HepG2 (cell line): ENCODE measurements around the gene ATG5. TPM values are rescaled to one million over a fixed set of nuclear protein-coding genes. Genes with fewer than 3 reads are reported as not detected.
A peak's percentile ranks its signal among the peaks of the same experiment; 100 is the strongest.

Source experiments
- HNRNPUL1 ChIP-seq: fragments of 200-400 bp; formaldehyde crosslinking; IDR thresholded peaks from 2 replicates; pipeline ENCODE4 v1.6.1; 2017; ENCODE audit warnings: low read depth, mild to moderate bottlenecking, low read length, moderate library complexity
- JUNB ChIP-seq: sonication (generic); formaldehyde crosslinking; IDR thresholded peaks from 2 replicates; pipeline ENCODE4 v1.8.0; 2022; ENCODE audit warnings: missing genetic modification reagents, mild to moderate bottlenecking, borderline replicate concordance
- MXD1 ChIP-seq: sonication (generic); formaldehyde crosslinking; IDR thresholded peaks from 2 replicates; pipeline ENCODE4 v1.4.0; 2020; ENCODE audit warnings: mild to moderate bottlenecking, missing genetic modification reagents
- NR3C1 ChIP-seq: sonication (generic); formaldehyde crosslinking; IDR thresholded peaks from 2 replicates; pipeline ENCODE4 v1.4.0; 2020; ENCODE audit warnings: missing genetic modification reagents
- POLR2G ChIP-seq: fragments of 200-400 bp; formaldehyde crosslinking; IDR thresholded peaks from 2 replicates; pipeline ENCODE4 v1.6.1; 2018; ENCODE audit warnings: mild to moderate bottlenecking, low read depth, low read length, moderate library complexity
- TAF1 ChIP-seq: sonication (generic); formaldehyde crosslinking; IDR thresholded peaks from 2 replicates; pipeline ENCODE4 v1.4.0; 2020; ENCODE audit warnings: missing genetic modification reagents
- ZBTB8A ChIP-seq: sonication (generic); formaldehyde crosslinking; IDR thresholded peaks from 2 replicates; pipeline ENCODE4 v1.4.0; 2020; ENCODE audit warnings: mild to moderate bottlenecking, low read depth, missing genetic modification reagents, borderline replicate concordance
- ZNF562 ChIP-seq: sonication (generic); formaldehyde crosslinking; IDR thresholded peaks from 2 replicates; pipeline ENCODE4 v1.8.0; 2022; ENCODE audit warnings: missing genetic modification reagents, borderline replicate concordance
- ZNF878 ChIP-seq: sonication (generic); formaldehyde crosslinking; IDR thresholded peaks from 2 replicates; pipeline ENCODE4 v1.8.1; 2023; ENCODE audit warnings: mild to moderate bottlenecking, missing genetic modification reagents, moderate library complexity
- polyA plus RNA-seq, 8 experiments: library from polyadenylated mRNA; depleted of rRNA in 3 of 8; stranded (reverse) in 7 of 8; unstranded in 1 of 8; fragments of >200 nt; fragmentation: Illumina TruSeq in 4 of 8; extraction: Trizol in 4 of 8; gene quantifications; 2 replicates each; pipeline versions ENCODE4 v1.2.1 to v1.2.3, GENCODE V29; 2011 to 2016; ENCODE audit warnings: low read depth in 4 of 8, missing spikeins in 1 of 8, mixed read lengths in 1 of 8; ENCODE audit not compliant: insufficient read depth in 1 of 8
- total RNA-seq, 5 experiments: library from RNA; depleted of rRNA; stranded (reverse); fragments of >200 nt; fragmentation: Illumina TruSeq; extraction: Trizol; gene quantifications; 2 replicates each; pipeline ENCODE4 v1.2.3, GENCODE V29; 2016; ENCODE audit warnings: low read depth in 1 of 5
- TF ChIP-seq, protein P1 (sequence below): sonication (generic); formaldehyde crosslinking; IDR thresholded peaks from 2 replicates; pipeline ENCODE4 v1.4.0; 2020; ENCODE audit warnings: mild to moderate bottlenecking, low read depth, missing genetic modification reagents
- TF ChIP-seq, protein P2 (sequence below): conservative IDR thresholded peaks from 2 replicates; pipeline ENCODE4 v1.6.1; 2018; ENCODE audit warnings: missing genetic modification reagents
- TF ChIP-seq, protein P3 (sequence below): sonication (generic); formaldehyde crosslinking; IDR thresholded peaks from 2 replicates; pipeline ENCODE4 v1.4.0; 2020; ENCODE audit warnings: mild to moderate bottlenecking, missing genetic modification reagents
- TF ChIP-seq, protein P4 (sequence below): sonication (generic); formaldehyde crosslinking; IDR thresholded peaks from 2 replicates; pipeline ENCODE4 v1.5.0; 2020; ENCODE audit warnings: missing genetic modification reagents, mild to moderate bottlenecking, borderline replicate concordance
- TF ChIP-seq, protein P5 (sequence below): sonication (generic); formaldehyde crosslinking; IDR thresholded peaks from 2 replicates; pipeline ENCODE4 v1.4.0; 2020; ENCODE audit warnings: missing genetic modification reagents, low read depth, mild to moderate bottlenecking, borderline replicate concordance
- TF ChIP-seq, protein P6 (sequence below): sonication (generic); formaldehyde crosslinking; IDR thresholded peaks from 2 replicates; pipeline ENCODE4 v1.5.0; 2020; ENCODE audit warnings: mild to moderate bottlenecking, missing genetic modification reagents

ATG5 gene
- total and polyA plus RNA-seq, 2 of the 13 experiments (the other 11 are each of a cell fraction or from before 2014, with no cell fraction given), result 21.3 to 48.0 TPM

DNA sequence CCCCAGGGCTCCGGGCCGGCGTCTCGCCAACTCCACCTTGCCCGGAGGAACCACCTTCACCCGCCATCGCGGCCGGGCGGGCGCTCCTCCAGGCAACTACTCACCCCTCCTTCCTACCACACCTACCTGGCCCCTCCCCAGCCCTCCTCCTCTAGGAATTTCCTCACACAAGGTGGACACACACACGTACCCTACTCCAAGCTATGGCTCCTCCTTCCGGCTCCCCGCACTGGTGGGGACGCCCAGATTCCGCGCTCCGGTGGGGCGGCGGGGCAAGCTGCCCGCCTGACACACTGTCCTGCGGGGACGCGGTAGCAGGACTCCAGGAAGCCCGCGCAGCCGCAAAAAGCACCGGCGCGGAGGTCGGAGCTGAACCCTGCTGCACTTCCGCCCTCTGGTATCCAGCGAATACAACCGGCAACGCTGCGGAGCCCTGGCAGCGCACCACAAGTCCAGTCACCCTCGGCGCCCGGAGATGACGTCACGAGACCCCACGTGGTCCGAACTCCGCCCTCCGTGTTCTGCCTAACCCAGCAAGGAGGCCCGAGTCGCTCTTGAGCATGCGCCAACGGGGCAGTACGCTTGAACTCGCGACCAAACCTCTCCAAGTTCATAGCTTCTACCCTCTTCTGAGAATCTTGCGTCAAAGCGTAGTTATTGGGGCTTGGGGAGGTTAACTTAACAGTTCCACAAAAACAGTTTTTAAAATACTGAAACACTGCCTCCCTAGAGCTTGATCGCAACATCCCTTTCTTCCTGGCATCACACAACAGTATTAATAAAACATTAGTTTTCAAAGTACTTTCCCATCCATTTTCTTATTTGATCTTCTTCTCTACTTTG, at the start of gene ATG5 (continued):
- TF ChIP-seq, protein P1, sequence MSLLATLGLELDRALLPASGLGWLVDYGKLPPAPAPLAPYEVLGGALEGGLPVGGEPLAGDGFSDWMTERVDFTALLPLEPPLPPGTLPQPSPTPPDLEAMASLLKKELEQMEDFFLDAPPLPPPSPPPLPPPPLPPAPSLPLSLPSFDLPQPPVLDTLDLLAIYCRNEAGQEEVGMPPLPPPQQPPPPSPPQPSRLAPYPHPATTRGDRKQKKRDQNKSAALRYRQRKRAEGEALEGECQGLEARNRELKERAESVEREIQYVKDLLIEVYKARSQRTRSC (CRISPR knock-in tag), result no peak
- no peak for TF ChIP-seq ZBTB8A (CRISPR knock-in tag)
- TF ChIP-seq, protein P2, sequence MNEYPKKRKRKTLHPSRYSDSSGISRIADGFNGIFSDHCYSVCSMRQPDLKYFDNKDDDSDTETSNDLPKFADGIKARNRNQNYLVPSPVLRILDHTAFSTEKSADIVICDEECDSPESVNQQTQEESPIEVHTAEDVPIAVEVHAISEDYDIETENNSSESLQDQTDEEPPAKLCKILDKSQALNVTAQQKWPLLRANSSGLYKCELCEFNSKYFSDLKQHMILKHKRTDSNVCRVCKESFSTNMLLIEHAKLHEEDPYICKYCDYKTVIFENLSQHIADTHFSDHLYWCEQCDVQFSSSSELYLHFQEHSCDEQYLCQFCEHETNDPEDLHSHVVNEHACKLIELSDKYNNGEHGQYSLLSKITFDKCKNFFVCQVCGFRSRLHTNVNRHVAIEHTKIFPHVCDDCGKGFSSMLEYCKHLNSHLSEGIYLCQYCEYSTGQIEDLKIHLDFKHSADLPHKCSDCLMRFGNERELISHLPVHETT (CRISPR knock-in tag), result peak; percentile 97; the same call in 1 of the 2 replicates
- TF ChIP-seq, protein P3, sequence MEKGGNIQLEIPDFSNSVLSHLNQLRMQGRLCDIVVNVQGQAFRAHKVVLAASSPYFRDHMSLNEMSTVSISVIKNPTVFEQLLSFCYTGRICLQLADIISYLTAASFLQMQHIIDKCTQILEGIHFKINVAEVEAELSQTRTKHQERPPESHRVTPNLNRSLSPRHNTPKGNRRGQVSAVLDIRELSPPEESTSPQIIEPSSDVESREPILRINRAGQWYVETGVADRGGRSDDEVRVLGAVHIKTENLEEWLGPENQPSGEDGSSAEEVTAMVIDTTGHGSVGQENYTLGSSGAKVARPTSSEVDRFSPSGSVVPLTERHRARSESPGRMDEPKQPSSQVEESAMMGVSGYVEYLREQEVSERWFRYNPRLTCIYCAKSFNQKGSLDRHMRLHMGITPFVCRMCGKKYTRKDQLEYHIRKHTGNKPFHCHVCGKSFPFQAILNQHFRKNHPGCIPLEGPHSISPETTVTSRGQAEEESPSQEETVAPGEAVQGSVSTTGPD (CRISPR knock-in tag), result no peak
- TF ChIP-seq JUNB (CRISPR knock-in tag), result no peak
- peak; percentile 87 for TF ChIP-seq TAF1
- 0 out of 2 replicates have a peak, but pooled peaks have one; percentile 64 for TF ChIP-seq ZNF878 (CRISPR knock-in tag)
- no peak for TF ChIP-seq NR3C1 (CRISPR knock-in tag)
- TF ChIP-seq, protein P4, sequence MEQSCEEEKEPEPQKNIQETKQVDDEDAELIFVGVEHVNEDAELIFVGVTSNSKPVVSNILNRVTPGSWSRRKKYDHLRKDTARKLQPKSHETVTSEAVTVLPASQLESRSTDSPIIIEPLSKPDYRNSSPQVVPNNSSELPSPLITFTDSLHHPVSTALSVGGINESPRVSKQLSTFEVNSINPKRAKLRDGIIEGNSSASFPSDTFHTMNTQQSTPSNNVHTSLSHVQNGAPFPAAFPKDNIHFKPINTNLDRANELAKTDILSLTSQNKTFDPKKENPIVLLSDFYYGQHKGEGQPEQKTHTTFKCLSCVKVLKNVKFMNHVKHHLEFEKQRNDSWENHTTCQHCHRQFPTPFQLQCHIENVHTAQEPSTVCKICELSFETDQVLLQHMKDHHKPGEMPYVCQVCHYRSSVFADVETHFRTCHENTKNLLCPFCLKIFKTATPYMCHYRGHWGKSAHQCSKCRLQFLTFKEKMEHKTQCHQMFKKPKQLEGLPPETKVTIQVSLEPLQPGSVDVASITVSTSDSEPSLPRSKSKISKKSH (CRISPR knock-in tag), result peak; percentile 96
- TF ChIP-seq POLR2G, result peak; percentile 94
- no peak for TF ChIP-seq ZNF562 (CRISPR knock-in tag)
- TF ChIP-seq, protein P5, sequence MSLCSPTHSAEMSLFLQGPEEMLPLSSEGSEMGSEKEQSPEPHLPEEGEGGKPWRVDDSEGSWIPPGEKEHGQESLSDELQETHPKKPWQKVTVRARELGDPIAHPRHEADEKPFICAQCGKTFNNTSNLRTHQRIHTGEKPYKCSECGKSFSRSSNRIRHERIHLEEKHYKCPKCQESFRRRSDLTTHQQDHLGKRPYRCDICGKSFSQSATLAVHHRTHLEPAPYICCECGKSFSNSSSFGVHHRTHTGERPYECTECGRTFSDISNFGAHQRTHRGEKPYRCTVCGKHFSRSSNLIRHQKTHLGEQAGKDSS, result peak; percentile 97
- TF ChIP-seq MXD1, result peak; percentile 58
- TF ChIP-seq HNRNPUL1, result peak; percentile 72; the same call in 1 of the 2 replicates
- TF ChIP-seq, protein P6, sequence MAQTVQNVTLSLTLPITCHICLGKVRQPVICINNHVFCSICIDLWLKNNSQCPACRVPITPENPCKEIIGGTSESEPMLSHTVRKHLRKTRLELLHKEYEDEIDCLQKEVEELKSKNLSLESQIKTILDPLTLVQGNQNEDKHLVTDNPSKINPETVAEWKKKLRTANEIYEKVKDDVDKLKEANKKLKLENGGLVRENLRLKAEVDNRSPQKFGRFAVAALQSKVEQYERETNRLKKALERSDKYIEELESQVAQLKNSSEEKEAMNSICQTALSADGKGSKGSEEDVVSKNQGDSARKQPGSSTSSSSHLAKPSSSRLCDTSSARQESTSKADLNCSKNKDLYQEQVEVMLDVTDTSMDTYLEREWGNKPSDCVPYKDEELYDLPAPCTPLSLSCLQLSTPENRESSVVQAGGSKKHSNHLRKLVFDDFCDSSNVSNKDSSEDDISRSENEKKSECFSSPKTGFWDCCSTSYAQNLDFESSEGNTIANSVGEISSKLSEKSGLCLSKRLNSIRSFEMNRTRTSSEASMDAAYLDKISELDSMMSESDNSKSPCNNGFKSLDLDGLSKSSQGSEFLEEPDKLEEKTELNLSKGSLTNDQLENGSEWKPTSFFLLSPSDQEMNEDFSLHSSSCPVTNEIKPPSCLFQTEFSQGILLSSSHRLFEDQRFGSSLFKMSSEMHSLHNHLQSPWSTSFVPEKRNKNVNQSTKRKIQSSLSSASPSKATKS (CRISPR knock-in tag), result no peak
